ENCODE measurements around the gene DAPK2. TPM values are rescaled to one million over a fixed set of nuclear protein-coding genes. Genes with fewer than 3 reads are reported as not detected.
A peak's percentile ranks its signal among the peaks of the same experiment; 100 is the strongest.

DAPK2 gene
- total and polyA plus RNA-seq, 2 of the 13 experiments (the other 11 are each of a cell fraction or from before 2014, with no cell fraction given) = 0.33 to 0.63 TPM

- FAIRE-seq (no peak), ATAC-seq (no peak), DNase-seq (ENCODE audit: low spot score) (no peak)
- WGBS (ENCODE audit: low lambda C conversion rate) = 82% methylated on average over 4 of the region's 4 CpGs
- peaks cover 53% of the 10 kb centered on the region for H3K4me1 ChIP-seq (ENCODE audit: insufficient read depth, low read length)
- no peak for TF ChIP-seq STAG1 (CRISPR knock-in tag; IDR thresholded peaks at IDR 0.05)
- TF ChIP-seq ZMYM4 (CRISPR knock-in tag; IDR thresholded peaks at IDR 0.05) = 0 out of 2 replicates have a peak, but pooled peaks have one; percentile 4
- no TSS peak for BruUV-seq (replicated peaks)
- H3K36me3 ChIP-seq (replicated peaks in 1 of 2; ENCODE audit: control insufficient read depth in 1 of 2, insufficient read depth in 2 of 2, low read length in 2 of 2) = peaks cover 3 to 5% of the 10 kb centered on the region in 2 experiments; a peak in 2 of 5 replicates
- no peaks in the 10 kb centered on the region for H4K20me1 ChIP-seq (ENCODE audit: insufficient read depth, low read length)
- H3K4me2 ChIP-seq (ENCODE audit: low read depth, low read length) = peak overlapping the region; percentile 12
- no peak overlapping the region for H3K9ac ChIP-seq (ENCODE audit: insufficient read depth, low read depth, low read length)
- no peaks in the 10 kb centered on the region for H3K27me3 ChIP-seq (ENCODE audit: control insufficient read depth in 1 of 2, insufficient read depth in 2 of 2, low read length in 2 of 2)
- H3K9me3 ChIP-seq (ENCODE audit: low read length) = no peaks in the 10 kb centered on the region
- no peaks in the 10 kb centered on the region for H3K79me2 ChIP-seq (ENCODE audit: insufficient read depth, low read length)
- ChIA-PET POLR2A (interaction anchor here (0.9 to 6.9 kb wide), 9 partner anchors 17 to 472 kb away, joined by 3 to 88 read pairs (median 4); partner anchors contain the start of genes CIAO2A and SNX1), CTCF (ENCODE audit: low intra/inter-chr PET ratio, low total read pairs) (no interaction called here)
- peak overlapping the region; percentile 36 for H3K27ac ChIP-seq (ENCODE audit: extremely low read length, insufficient read depth, low read length)
- no peak overlapping the region for H3K4me3 ChIP-seq (replicated peaks in 1 of 3; ENCODE audit: insufficient read depth in 1 of 3, low read depth in 2 of 3, low read length in 3 of 3)
- in situ Hi-C loops (cut with HindIII; ENCODE audit: extremely low pct_ligation_motif_present, low pct_unique_long_range_greater_than_20kb) (no loop called here), intact Hi-C loops (cut with micrococcal nuclease; ENCODE audit: unreplicated experiment) (loop anchor here (2.0 kb wide), 1 partner anchor 21 kb away; the partner anchor contains the start of gene CIAO2A)
- H2AFZ ChIP-seq (ENCODE audit: low read length) = no peak overlapping the region
These were observed 25.9 kb upstream of the DAPK2 start for GRCh38 chr15:64071931-64072765.

- H3K9me3 ChIP-seq (ENCODE audit: low read length) = no peaks in the 10 kb centered on the region
- POLR2A ChIA-PET = interaction anchor here (0.9 to 6.9 kb wide), 8 partner anchors 18 to 471 kb away, joined by 3 to 88 read pairs (median 4); partner anchors contain the start of genes CIAO2A and SNX1
- peak; percentile 74 for DNase-seq (ENCODE audit: low spot score)
- ATAC-seq = peak; percentile 55
- CTCF ChIA-PET (ENCODE audit: low intra/inter-chr PET ratio, low total read pairs) = no interaction called here
- no peak overlapping the region for H3K4me3 ChIP-seq (replicated peaks in 1 of 3; ENCODE audit: insufficient read depth in 1 of 3, low read depth in 2 of 3, low read length in 3 of 3)
- no peaks in the 10 kb centered on the region for H3K79me2 ChIP-seq (ENCODE audit: insufficient read depth, low read length)
- no peaks in the 10 kb centered on the region for H4K20me1 ChIP-seq (ENCODE audit: insufficient read depth, low read length)
- H3K36me3 ChIP-seq (replicated peaks in 1 of 2; ENCODE audit: control insufficient read depth in 1 of 2, insufficient read depth in 2 of 2, low read length in 2 of 2) = peaks cover 3 to 5% of the 10 kb centered on the region in 2 experiments; a peak in 2 of 5 replicates
- peak overlapping the region; percentile 12; the same call in 1 of the 2 replicates for H3K4me2 ChIP-seq (ENCODE audit: low read depth, low read length)
- 54% methylated on average over 8 of the region's 8 CpGs for WGBS (ENCODE audit: low lambda C conversion rate)
- peaks cover 53% of the 10 kb centered on the region for H3K4me1 ChIP-seq (ENCODE audit: insufficient read depth, low read length)
- H2AFZ ChIP-seq (ENCODE audit: low read length) = no peak overlapping the region
- H3K27me3 ChIP-seq (ENCODE audit: control insufficient read depth in 1 of 2, insufficient read depth in 2 of 2, low read length in 2 of 2) = no peaks in the 10 kb centered on the region
- TSS peak; percentile 31 for BruUV-seq (replicated peaks)
- in situ Hi-C loops (cut with HindIII; ENCODE audit: extremely low pct_ligation_motif_present, low pct_unique_long_range_greater_than_20kb) (no loop called here), intact Hi-C loops (cut with micrococcal nuclease; ENCODE audit: unreplicated experiment) (no loop called here)
- peak overlapping the region; percentile 36 for H3K27ac ChIP-seq (ENCODE audit: extremely low read length, insufficient read depth, low read length)
- peak; percentile 76 for FAIRE-seq
- no peak overlapping the region for H3K9ac ChIP-seq (ENCODE audit: insufficient read depth, low read depth, low read length)
- TF ChIP-seq GABPA (IDR thresholded peaks at IDR 0.05; ENCODE audit: low read depth, low read length) (no peak), GABPA (CRISPR knock-in tag; IDR thresholded peaks at IDR 0.05; ENCODE audit: low read depth) (no peak), PAX8 (CRISPR knock-in tag; IDR thresholded peaks at IDR 0.05; ENCODE audit: borderline replicate concordance) (no peak), ZMAT3 (CRISPR knock-in tag; conservative IDR thresholded peaks at IDR 0.05) (no peak), HINFP (CRISPR knock-in tag; IDR thresholded peaks at IDR 0.05; ENCODE audit: low read depth) (no peak), RORA (CRISPR knock-in tag; IDR thresholded peaks at IDR 0.05) (no peak), PRDM10 (CRISPR knock-in tag; IDR thresholded peaks at IDR 0.05; ENCODE audit: low read depth) (no peak), PRPF4 (IDR thresholded peaks at IDR 0.05; ENCODE audit: low read depth, low read length, poor library complexity, severe bottlenecking) (no peak)
These were observed 24.9 kb upstream of the DAPK2 start for GRCh38 chr15:64070965-64071851.

All from HepG2 (cell line).